GM15510 (cell line): Measurements from ENCODE around the gene PLXNA2.

ENCODE experiments used
- POLR2A ChIP-seq: IDR thresholded peaks from 3 replicates; pipeline ENCODE4 v1.6.1; 2011; ENCODE audit warnings: borderline replicate concordance; ENCODE audit not compliant: insufficient read length; ENCODE audit errors: extremely low read depth

The PLXNA2 gene

GRCh38 chr1:208243967-208244916 lies at the start of gene PLXNA2:
Gene PLXNA2 (minus strand): TSS chr1:208244384. CDS start chr1:208217922, 26,462 bp downstream.
- TF ChIP-seq POLR2A: no peak

- no peak for TF ChIP-seq POLR2A
These were observed 48.7 kb upstream of the PLXNA2 start for GRCh38 chr1:208292908-208293307.

- TF ChIP-seq POLR2A: no peak
These were observed 47.9 kb upstream of the PLXNA2 start for GRCh38 chr1:208291923-208292711.

GRCh38 chr1:208291129-208291528 lies 46.9 kb upstream of the PLXNA2 start:
- no peak for TF ChIP-seq POLR2A

GRCh38 chr1:208289716-208290115 lies 45.5 kb upstream of the PLXNA2 start:
- no peak for TF ChIP-seq POLR2A

- no peak for TF ChIP-seq POLR2A
These were observed 44.3 kb upstream of the PLXNA2 start for GRCh38 chr1:208288495-208288894.

GRCh38 chr1:208280681-208281450 lies 36.7 kb upstream of the PLXNA2 start:
- no peak for TF ChIP-seq POLR2A

- no peak for TF ChIP-seq POLR2A
These were observed 35.8 kb upstream of the PLXNA2 start for GRCh38 chr1:208279826-208280588.

- no peak for TF ChIP-seq POLR2A
These were observed 34.5 kb upstream of the PLXNA2 start for GRCh38 chr1:208278638-208279037.

- no peak for TF ChIP-seq POLR2A
These were observed 32.7 kb upstream of the PLXNA2 start for GRCh38 chr1:208276757-208277435.

GRCh38 chr1:208275083-208275482 lies 30.9 kb upstream of the PLXNA2 start:
- TF ChIP-seq POLR2A: no peak

GRCh38 chr1:208273386-208274017 lies 29.3 kb upstream of the PLXNA2 start:
- no peak for TF ChIP-seq POLR2A

- TF ChIP-seq POLR2A: no peak
These were observed 28.5 kb upstream of the PLXNA2 start for GRCh38 chr1:208272713-208273112.
